Type B pancreatic cell (in vitro differentiated cells): ENCODE data around the gene GYS2. TPM values are rescaled to one million over a fixed set of nuclear protein-coding genes. Genes with fewer than 3 reads are reported as not detected.

Experiments
- DNase-seq: peaks from one replicate; pipeline ENCODE4 v3.0.0; 2021; ENCODE audit warnings: mixed read lengths; ENCODE audit not compliant: unreplicated experiment; ENCODE audit errors: extremely low spot score
- H3K27ac Mint-ChIP-seq: 2 replicates; pipeline ENCODE4 v1.8.0; 2021; ENCODE audit warnings: mild to moderate bottlenecking, mixed read lengths
- H3K27me3 Mint-ChIP-seq: 2 replicates; pipeline ENCODE4 v1.8.0; 2021; ENCODE audit warnings: mixed read lengths
- H3K36me3 Mint-ChIP-seq: 2 replicates; pipeline ENCODE4 v1.8.0; 2021; ENCODE audit warnings: mixed read lengths
- H3K4me1 Mint-ChIP-seq: one replicate; pipeline ENCODE4 v1.8.0; 2021; ENCODE audit warnings: mixed read lengths; ENCODE audit not compliant: unreplicated experiment
- H3K4me3 Mint-ChIP-seq: 2 replicates; pipeline ENCODE4 v1.8.0; 2021; ENCODE audit warnings: mild to moderate bottlenecking, mixed read lengths
- H3K9me3 Mint-ChIP-seq: 2 replicates; pipeline ENCODE4 v1.8.0; 2021; ENCODE audit warnings: mixed read lengths
- CTCF ChIP-seq: fragments of 200-600 bp; sonication (generic); conservative IDR thresholded peaks from 2 replicates; pipeline ENCODE4 v1.5.0; 2021; ENCODE audit warnings: antibody characterized with exemption, mild to moderate bottlenecking
- total RNA-seq: library from RNA; stranded (reverse); gene quantifications from 2 replicates; pipeline ENCODE4 v1.2.1, GENCODE V29; 2021; ENCODE audit warnings: low replicate concordance

Gene GYS2
- total RNA-seq, 1 donor from 2014 or later = not detected

- Mint-ChIP-seq H3K4me3 (no peak overlapping the region), H3K36me3 (no peaks in the 10 kb centered on the region), H3K4me1 (no peaks in the 10 kb centered on the region), H3K27me3 (peaks cover 36% of the 10 kb centered on the region), H3K9me3 (no peaks in the 10 kb centered on the region), H3K27ac (no peak overlapping the region)
- no peak for TF ChIP-seq CTCF
- no peak for DNase-seq
Measured at GRCh38 chr12:21539797-21540196, 64.8 kb downstream of the GYS2 start.

- Mint-ChIP-seq H3K27ac (no peak overlapping the region), H3K9me3 (no peaks in the 10 kb centered on the region), H3K4me1 (no peaks in the 10 kb centered on the region), H3K36me3 (no peaks in the 10 kb centered on the region), H3K27me3 (peaks cover 39% of the 10 kb centered on the region), H3K4me3 (no peak overlapping the region)
- no peak for TF ChIP-seq CTCF
- DNase-seq = no peak
Measured at GRCh38 chr12:21538061-21538653, 66.5 kb downstream of the GYS2 start.

DNA sequence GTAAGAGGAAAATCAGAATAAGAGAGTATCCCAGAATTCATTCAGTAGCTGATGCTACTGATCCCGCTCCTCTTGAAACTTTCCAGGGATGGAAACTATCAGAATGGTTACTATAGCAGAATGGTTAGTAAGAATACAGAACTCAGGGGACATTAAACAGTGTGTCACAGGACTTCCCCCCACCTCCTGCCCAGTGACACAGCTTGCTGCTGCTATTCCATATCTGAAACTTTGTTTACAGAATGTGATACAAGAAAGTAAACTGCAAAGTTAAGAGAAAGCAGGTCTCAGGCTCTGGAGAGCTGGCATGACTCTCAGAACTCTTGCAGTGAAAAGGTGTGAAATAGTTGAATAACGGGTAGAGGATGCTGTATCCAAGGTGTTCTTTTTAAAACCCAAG is 75.2 kb downstream of the GYS2 start:
- no peak overlapping the region for H3K27ac Mint-ChIP-seq
- peaks cover 12% of the 10 kb centered on the region for H3K36me3 Mint-ChIP-seq
- DNase-seq = no peak
- no peak for TF ChIP-seq CTCF
- peaks cover 78% of the 10 kb centered on the region for H3K27me3 Mint-ChIP-seq
- H3K4me1 Mint-ChIP-seq = peaks cover 3% of the 10 kb centered on the region
- no peak overlapping the region for H3K4me3 Mint-ChIP-seq
- H3K9me3 Mint-ChIP-seq = no peaks in the 10 kb centered on the region

GRCh38 chr12:21528953-21529352 is 75.7 kb downstream of the GYS2 start:
- Mint-ChIP-seq H3K27ac (no peak overlapping the region), H3K9me3 (no peaks in the 10 kb centered on the region), H3K36me3 (peaks cover 12% of the 10 kb centered on the region), H3K4me3 (peak overlapping the region; percentile 84), H3K27me3 (peaks cover 77% of the 10 kb centered on the region), H3K4me1 (peaks cover 3% of the 10 kb centered on the region)
- no peak for TF ChIP-seq CTCF
- no peak for DNase-seq

DNA sequence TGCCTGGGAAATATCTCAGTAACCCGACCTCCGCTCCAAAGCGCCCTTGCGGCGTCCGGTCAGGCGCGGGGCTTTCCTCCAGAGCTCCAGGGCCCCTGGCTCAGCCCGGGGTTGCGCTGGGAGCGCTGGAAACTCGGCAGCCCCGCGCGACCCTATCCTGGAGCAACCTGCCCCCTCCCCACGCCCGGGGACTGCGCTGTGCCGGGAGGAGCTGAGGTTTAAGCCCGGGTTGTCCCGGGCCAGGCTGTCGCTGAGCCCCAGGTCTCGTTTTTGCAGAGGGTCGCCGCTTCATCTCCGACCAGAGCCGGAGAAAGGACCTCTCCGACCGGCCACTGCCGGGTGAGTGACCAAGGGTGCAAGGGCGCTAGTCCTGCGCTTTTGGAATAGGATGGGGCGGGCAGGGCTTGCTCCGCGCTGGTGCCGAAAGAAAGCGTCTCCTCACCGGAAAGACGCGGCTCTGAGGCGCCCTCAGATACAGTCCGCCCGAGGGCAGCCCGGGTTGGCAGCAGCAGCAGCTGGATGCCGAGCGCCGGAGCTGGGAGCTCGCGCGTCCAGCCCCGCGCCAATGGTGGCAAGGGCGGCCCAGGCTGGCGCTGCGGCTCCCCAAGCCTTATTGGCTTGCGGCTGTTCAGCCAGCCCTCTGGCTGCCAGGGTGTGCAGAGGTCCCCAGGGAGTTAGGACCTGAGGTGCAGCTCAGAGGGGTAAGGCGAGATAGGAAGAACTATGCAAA is 77.0 kb downstream of the GYS2 start:
- peak; percentile 74 for DNase-seq
- no peak for TF ChIP-seq CTCF
- H3K27me3 Mint-ChIP-seq = peaks cover 72% of the 10 kb centered on the region
- peak overlapping the region; percentile 84 for H3K4me3 Mint-ChIP-seq
- H3K9me3 Mint-ChIP-seq = no peaks in the 10 kb centered on the region
- no peak overlapping the region for H3K27ac Mint-ChIP-seq
- peaks cover 12% of the 10 kb centered on the region for H3K36me3 Mint-ChIP-seq
- H3K4me1 Mint-ChIP-seq = peaks cover 3% of the 10 kb centered on the region
